ENCODE measurements around the gene IMP4.

The IMP4 gene

GRCh38 chr2:130377491-130377890 lies 34.8 kb downstream of the IMP4 start:
- Mint-ChIP-seq H3K4me1 (peaks cover 83% of the 10 kb centered on the region), H3K27ac (ENCODE audit: low read depth) (peak overlapping the region; percentile 42), H3K4me3 (no peak overlapping the region), H3K36me3 (ENCODE audit: insufficient read depth) (peaks cover 9% of the 10 kb centered on the region), H3K27me3 (no peaks in the 10 kb centered on the region), H3K9me3 (no peaks in the 10 kb centered on the region)
- DNase-seq (ENCODE audit: low spot score in 2 of 2) (no peak), ATAC-seq (replicated peaks; ENCODE audit: extremely low read depth, poor library complexity, severe bottlenecking) (no peak)

GRCh38 chr2:130378206-130378897 lies 35.7 kb downstream of the IMP4 start:
- no peak overlapping the region for H3K4me3 Mint-ChIP-seq
- H3K27ac Mint-ChIP-seq (ENCODE audit: low read depth), result no peak overlapping the region
- DNase-seq (ENCODE audit: low spot score in 2 of 2), result no peak
- no peak for ATAC-seq (replicated peaks; ENCODE audit: extremely low read depth, poor library complexity, severe bottlenecking)
- H3K4me1 Mint-ChIP-seq, result peaks cover 81% of the 10 kb centered on the region
- no peaks in the 10 kb centered on the region for H3K9me3 Mint-ChIP-seq
- H3K36me3 Mint-ChIP-seq (ENCODE audit: insufficient read depth), result peaks cover 7% of the 10 kb centered on the region
- H3K27me3 Mint-ChIP-seq, result no peaks in the 10 kb centered on the region

- Mint-ChIP-seq H3K27ac (ENCODE audit: low read depth) (no peak overlapping the region), H3K36me3 (ENCODE audit: insufficient read depth) (peaks cover 7% of the 10 kb centered on the region), H3K4me1 (peaks cover 77% of the 10 kb centered on the region), H3K9me3 (no peaks in the 10 kb centered on the region), H3K27me3 (no peaks in the 10 kb centered on the region), H3K4me3 (no peak overlapping the region)
- ATAC-seq (replicated peaks; ENCODE audit: extremely low read depth, poor library complexity, severe bottlenecking) (no peak), DNase-seq (ENCODE audit: low spot score in 2 of 2) (no peak)
Observed at GRCh38 chr2:130378898-130379214, 36.2 kb downstream of the IMP4 start.

DNA sequence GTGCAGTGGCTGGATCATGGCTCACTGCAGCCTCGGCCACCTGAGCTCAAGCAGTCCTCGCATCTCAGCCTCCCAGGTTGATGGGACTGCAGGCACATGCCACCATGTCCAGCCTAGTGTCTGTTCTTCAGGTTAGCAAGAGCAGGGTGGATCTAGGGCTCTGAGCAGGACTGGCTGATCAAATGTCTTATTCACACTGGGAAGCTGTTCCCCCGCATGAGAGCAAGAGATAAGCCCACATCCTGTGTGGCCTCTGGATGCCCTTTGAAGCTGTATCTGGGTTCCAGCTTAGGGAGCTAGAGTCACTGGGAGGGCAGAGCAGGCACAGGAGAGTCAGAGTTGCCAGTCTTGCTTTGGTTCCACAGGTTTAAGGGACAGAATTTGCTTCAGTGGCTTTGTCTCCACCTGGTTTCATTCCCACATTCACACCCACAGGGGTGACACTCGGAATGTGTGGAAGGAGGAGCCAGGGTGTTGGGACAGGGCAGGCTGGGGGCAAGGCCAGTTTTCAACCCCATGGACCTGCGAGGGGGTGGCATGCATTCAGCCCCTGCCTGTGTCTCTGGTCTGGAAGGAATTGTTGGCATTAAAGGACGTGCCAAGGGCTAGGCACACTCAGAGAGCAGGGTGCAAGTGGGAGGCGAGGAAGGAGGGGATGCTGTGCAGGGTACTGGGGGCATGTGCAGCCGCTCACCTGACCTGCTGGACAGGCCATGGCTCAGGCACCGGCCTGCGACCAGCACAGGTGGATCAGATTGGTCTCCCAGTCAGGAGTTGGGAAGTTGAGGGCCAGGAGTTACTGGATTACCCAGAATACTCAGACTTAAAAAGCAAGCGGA lies 37.6 kb downstream of the IMP4 start:
- peaks cover 4% of the 10 kb centered on the region for H3K36me3 Mint-ChIP-seq (ENCODE audit: insufficient read depth)
- no peak for DNase-seq (ENCODE audit: low spot score in 2 of 2)
- peak overlapping the region; percentile 77 for H3K27ac Mint-ChIP-seq (ENCODE audit: low read depth)
- no peak overlapping the region for H3K4me3 Mint-ChIP-seq
- ATAC-seq (replicated peaks; ENCODE audit: extremely low read depth, poor library complexity, severe bottlenecking), result no peak
- H3K9me3 Mint-ChIP-seq, result no peaks in the 10 kb centered on the region
- H3K4me1 Mint-ChIP-seq, result peaks cover 62% of the 10 kb centered on the region
- no peaks in the 10 kb centered on the region for H3K27me3 Mint-ChIP-seq

DNA sequence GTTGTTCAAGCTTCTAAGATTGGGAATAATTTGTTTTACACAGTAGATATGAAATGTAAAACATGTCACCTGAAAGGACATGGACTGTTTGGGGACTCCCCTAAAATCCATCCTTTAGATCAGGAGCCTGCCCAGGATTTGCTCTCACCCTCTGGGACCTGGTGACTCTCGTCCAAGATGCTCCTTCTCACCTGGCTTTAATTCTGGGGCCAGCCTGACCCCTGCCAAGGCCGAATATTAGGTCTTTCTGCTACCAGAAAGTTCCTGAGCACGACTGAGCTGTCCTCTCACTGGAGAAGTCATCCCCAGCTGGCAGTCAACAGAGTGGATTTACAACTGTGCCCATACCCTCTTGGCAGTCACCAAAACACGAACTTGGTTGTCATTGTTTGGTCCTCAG lies 38.4 kb downstream of the IMP4 start:
- no peaks in the 10 kb centered on the region for H3K27me3 Mint-ChIP-seq
- peaks cover 3% of the 10 kb centered on the region for H3K36me3 Mint-ChIP-seq (ENCODE audit: insufficient read depth)
- peak overlapping the region; percentile 77 for H3K27ac Mint-ChIP-seq (ENCODE audit: low read depth)
- H3K4me3 Mint-ChIP-seq, result no peak overlapping the region
- ATAC-seq (replicated peaks; ENCODE audit: extremely low read depth, poor library complexity, severe bottlenecking) (no peak), DNase-seq (ENCODE audit: low spot score in 2 of 2) (no peak)
- H3K9me3 Mint-ChIP-seq, result no peaks in the 10 kb centered on the region
- H3K4me1 Mint-ChIP-seq, result peaks cover 60% of the 10 kb centered on the region

DNA sequence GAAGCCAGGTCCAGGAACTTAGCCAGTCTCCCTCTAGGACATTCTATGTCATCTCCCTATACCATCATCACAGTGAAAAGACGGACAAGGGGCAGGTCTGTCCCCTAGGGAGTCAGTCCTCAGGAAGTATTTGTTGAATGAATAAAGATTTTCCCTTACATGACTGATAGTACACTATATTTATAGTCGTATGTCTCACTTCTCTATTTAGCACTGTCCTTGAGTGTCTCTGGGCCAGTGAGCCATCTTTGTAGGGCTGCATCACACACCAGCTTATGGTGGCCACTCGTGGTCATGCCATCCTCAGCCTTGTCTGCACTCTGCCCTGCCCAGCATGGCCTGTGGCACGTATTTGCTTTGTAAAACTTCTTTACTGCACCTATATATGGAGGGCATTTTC lies 38.9 kb downstream of the IMP4 start:
- ATAC-seq (replicated peaks; ENCODE audit: extremely low read depth, poor library complexity, severe bottlenecking) (no peak), DNase-seq (ENCODE audit: low spot score in 2 of 2) (no peak)
- H3K9me3 Mint-ChIP-seq, result no peaks in the 10 kb centered on the region
- no peak overlapping the region for H3K4me3 Mint-ChIP-seq
- peaks cover 60% of the 10 kb centered on the region for H3K4me1 Mint-ChIP-seq
- H3K27me3 Mint-ChIP-seq, result no peaks in the 10 kb centered on the region
- peak overlapping the region; percentile 77 for H3K27ac Mint-ChIP-seq (ENCODE audit: low read depth)
- peaks cover 3% of the 10 kb centered on the region for H3K36me3 Mint-ChIP-seq (ENCODE audit: insufficient read depth)

DNA sequence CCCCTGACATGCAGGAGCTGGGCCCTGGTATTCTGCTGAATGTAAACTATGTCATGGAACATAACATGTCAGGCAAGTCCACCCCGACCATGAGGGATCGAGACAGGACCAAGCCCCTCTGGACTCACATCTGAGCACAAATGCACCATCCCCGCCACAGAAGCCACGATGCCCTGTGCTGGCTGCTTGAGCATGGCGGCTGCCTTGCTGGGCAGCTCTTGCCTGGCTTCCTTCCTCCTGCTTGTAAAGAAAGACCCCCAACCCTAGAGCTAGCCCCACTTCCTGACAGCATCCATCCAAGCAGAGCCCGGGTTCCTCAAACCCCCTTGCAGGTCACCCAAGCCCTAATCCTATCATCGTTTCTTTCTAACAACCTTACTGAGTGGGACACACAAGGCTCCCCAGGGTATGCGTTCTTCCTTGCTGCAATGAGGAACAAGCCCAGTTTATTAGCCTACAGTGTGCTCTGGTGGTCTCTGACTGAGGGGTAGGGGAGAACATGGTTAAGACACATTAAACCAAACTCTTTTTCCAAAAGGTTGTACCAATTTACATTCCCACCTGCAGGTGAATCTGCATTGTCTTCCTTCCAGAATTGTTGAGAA lies 39.7 kb downstream of the IMP4 start:
- H3K4me1 Mint-ChIP-seq, result peaks cover 53% of the 10 kb centered on the region
- no peak overlapping the region for H3K4me3 Mint-ChIP-seq
- H3K36me3 Mint-ChIP-seq (ENCODE audit: insufficient read depth), result peaks cover 3% of the 10 kb centered on the region
- no peak for ATAC-seq (replicated peaks; ENCODE audit: extremely low read depth, poor library complexity, severe bottlenecking)
- DNase-seq (ENCODE audit: low spot score in 2 of 2), result no peak
- H3K27ac Mint-ChIP-seq (ENCODE audit: low read depth), result peak overlapping the region; percentile 49
- no peaks in the 10 kb centered on the region for H3K9me3 Mint-ChIP-seq
- H3K27me3 Mint-ChIP-seq, result no peaks in the 10 kb centered on the region

DNA sequence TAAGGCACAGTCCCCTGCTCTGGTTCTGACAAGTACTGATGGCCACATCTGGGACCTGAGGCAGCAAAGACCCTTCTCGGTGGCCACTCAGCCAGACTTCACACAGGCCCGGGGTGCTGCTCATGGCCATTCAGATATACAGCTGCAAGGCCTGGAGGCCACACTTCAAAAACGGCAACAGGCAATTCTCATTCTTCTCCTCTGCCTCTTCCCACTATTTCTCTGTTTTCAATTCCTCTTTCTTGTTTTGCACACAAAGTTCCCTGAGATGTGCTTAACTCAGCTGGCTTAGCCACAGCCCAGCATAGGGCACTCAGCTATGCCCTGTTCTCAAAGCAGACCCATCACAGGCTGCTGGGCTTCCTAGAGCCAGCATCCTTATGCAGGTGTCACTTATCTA lies 43.0 kb downstream of the IMP4 start:
- Mint-ChIP-seq H3K27me3 (no peaks in the 10 kb centered on the region), H3K36me3 (ENCODE audit: insufficient read depth) (peaks cover 3% of the 10 kb centered on the region), H3K4me1 (peaks cover 37% of the 10 kb centered on the region), H3K27ac (ENCODE audit: low read depth) (no peak overlapping the region), H3K4me3 (no peak overlapping the region), H3K9me3 (no peaks in the 10 kb centered on the region)
- DNase-seq (ENCODE audit: low spot score in 2 of 2), result no peak
- no peak for ATAC-seq (replicated peaks; ENCODE audit: extremely low read depth, poor library complexity, severe bottlenecking)

DNA sequence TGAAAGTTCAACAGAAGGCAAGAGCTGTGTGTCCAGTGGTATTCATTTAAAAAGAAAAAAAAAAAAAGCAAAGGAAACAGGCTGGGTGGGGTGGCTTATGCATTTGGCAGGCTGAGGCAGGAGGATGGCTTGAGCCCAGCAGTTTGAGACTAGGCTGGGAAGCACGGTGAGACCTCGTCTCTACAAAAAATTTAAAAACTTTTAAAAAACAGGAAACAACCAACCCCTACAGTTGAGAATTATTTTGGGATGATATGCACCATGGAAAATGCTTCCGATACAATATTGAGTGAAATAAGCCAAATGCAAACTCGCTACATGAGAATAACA lies 44.3 kb downstream of the IMP4 start:
- ATAC-seq (replicated peaks; ENCODE audit: extremely low read depth, poor library complexity, severe bottlenecking) (no peak), DNase-seq (ENCODE audit: low spot score in 2 of 2) (no peak)
- Mint-ChIP-seq H3K9me3 (no peaks in the 10 kb centered on the region), H3K4me1 (peaks cover 33% of the 10 kb centered on the region), H3K27ac (ENCODE audit: low read depth) (no peak overlapping the region), H3K36me3 (ENCODE audit: insufficient read depth) (peaks cover 1% of the 10 kb centered on the region), H3K4me3 (no peak overlapping the region), H3K27me3 (no peaks in the 10 kb centered on the region)

DNA sequence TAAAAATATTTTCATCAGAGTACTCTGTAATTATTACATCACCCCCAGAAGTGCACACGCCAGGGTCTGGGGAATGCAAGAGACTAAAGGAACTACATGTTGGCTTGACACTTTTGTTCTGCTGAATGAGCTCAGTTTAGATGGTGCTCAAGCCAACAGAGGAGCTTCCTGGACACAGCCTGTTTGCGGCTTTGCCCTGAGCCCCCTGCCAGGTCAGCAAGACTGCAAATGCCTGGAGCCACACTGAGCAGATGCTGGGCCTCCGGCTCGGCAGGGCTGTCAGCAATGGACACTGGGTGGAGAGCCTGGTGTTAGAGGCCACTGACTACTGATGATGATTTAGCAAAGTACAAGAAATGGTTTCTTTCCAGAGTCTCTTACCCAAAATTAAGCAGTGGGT lies 45.1 kb downstream of the IMP4 start:
- no peaks in the 10 kb centered on the region for H3K9me3 Mint-ChIP-seq
- no peak overlapping the region for H3K4me3 Mint-ChIP-seq
- DNase-seq (ENCODE audit: low spot score in 2 of 2) (no peak), ATAC-seq (replicated peaks; ENCODE audit: extremely low read depth, poor library complexity, severe bottlenecking) (no peak)
- peaks cover 1% of the 10 kb centered on the region for H3K36me3 Mint-ChIP-seq (ENCODE audit: insufficient read depth)
- H3K27ac Mint-ChIP-seq (ENCODE audit: low read depth), result no peak overlapping the region
- peaks cover 34% of the 10 kb centered on the region for H3K4me1 Mint-ChIP-seq
- H3K27me3 Mint-ChIP-seq, result no peaks in the 10 kb centered on the region

DNA sequence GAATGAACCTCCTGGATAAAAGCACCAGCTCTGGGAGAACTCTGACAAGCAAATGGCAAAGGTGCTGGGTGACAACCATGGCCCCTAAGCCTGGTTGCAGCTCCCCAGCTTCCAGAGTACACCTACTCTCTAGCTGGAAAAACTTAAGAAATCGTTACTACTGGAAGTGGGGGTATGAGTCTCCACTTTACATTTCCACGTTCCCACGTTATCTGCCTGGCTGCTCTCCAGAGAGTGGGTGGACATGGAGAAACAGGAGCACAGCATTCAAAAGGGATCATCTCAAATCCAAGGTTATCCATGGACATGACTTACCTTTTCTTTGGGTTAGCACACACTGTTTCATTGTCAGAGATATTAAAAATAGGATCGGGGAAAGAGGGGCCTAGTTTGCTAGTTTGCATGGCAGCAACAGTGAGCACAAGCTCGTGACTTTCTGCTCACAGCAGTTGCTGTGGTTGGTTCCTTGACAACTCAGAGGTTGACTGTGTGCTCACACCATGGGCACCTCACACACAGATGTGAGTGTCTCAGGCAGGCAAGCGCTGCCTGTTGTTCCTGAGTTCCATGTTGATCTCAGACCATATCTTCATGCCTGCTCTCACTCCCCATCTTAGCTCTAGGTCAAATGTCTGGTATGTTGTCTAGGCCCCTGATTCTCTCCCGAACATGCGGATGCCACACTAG lies 45.7 kb downstream of the IMP4 start:
- peaks cover 28% of the 10 kb centered on the region for H3K4me1 Mint-ChIP-seq
- H3K4me3 Mint-ChIP-seq, result no peak overlapping the region
- no peak overlapping the region for H3K27ac Mint-ChIP-seq (ENCODE audit: low read depth)
- ATAC-seq (replicated peaks; ENCODE audit: extremely low read depth, poor library complexity, severe bottlenecking) (no peak), DNase-seq (ENCODE audit: low spot score in 2 of 2) (no peak)
- H3K36me3 Mint-ChIP-seq (ENCODE audit: insufficient read depth), result peaks cover 1% of the 10 kb centered on the region
- no peaks in the 10 kb centered on the region for H3K9me3 Mint-ChIP-seq
- H3K27me3 Mint-ChIP-seq, result no peaks in the 10 kb centered on the region

DNA sequence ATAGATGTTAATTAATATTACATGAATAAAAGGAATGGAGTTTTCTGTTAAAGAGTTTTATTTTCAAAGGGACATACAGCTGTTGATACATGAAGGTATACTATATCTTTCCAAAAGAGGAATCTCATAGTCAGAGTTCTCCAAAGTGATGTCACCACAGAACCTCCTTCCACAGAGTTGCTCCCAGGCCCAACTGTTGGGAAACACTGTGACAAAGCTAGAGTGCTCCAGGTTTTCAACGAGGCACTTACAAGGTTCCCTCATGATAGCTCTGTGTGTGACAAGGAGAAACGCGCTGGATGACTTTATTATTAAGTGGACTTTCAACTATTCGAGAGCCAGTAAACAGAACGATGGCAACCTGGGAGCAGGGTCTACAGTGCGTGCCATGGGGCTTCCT lies 46.7 kb downstream of the IMP4 start:
- Mint-ChIP-seq H3K4me1 (peaks cover 28% of the 10 kb centered on the region), H3K27me3 (no peaks in the 10 kb centered on the region), H3K36me3 (ENCODE audit: insufficient read depth) (peaks cover 1% of the 10 kb centered on the region), H3K4me3 (no peak overlapping the region), H3K9me3 (no peaks in the 10 kb centered on the region), H3K27ac (ENCODE audit: low read depth) (no peak overlapping the region)
- DNase-seq (ENCODE audit: low spot score in 2 of 2), result no peak
- ATAC-seq (replicated peaks; ENCODE audit: extremely low read depth, poor library complexity, severe bottlenecking), result no peak

Measured in central memory CD8-positive, alpha-beta T cell (primary cell).